GM19395 (cell line): ENCODE results near the gene IMMT.
"Not testable (repeated sequence)": the region's sequence is repeated elsewhere in the genome, so short reads cannot be mapped to it uniquely, and the experiment has no call there.

ENCODE experiments used
- ATAC-seq: cut with Tn5 transposase; IDR thresholded peaks from one replicate; pipeline ENCODE4 v1.9.1; 2021; ENCODE audit warnings: mild to moderate bottlenecking, moderate library complexity; ENCODE audit not compliant: unreplicated experiment

IMMT gene

GRCh38 chr2:86202336-86202692, 7.1 kb upstream of the IMMT start:
- ATAC-seq = no peak

GRCh38 chr2:86201671-86202335, 6.5 kb upstream of the IMMT start:
- ATAC-seq = no peak

- not testable (repeated sequence) for ATAC-seq
Observed at GRCh38 chr2:86200564-86200963, 5.3 kb upstream of the IMMT start.

GRCh38 chr2:86199834-86200177, 4.5 kb upstream of the IMMT start:
- ATAC-seq = no peak

- ATAC-seq = peak; percentile 0
Observed at GRCh38 chr2:86195808-86196387, 636 bp upstream of the IMMT start.

- ATAC-seq = no peak
Observed at GRCh38 chr2:86194751-86195054, 559 bp downstream of the IMMT start.

GRCh38 chr2:86193901-86194567, 1.2 kb downstream of the IMMT start:
- ATAC-seq = no peak

GRCh38 chr2:86189782-86190416, 5.4 kb downstream of the IMMT start:
- no peak for ATAC-seq

- no peak for ATAC-seq
Observed at GRCh38 chr2:86186431-86186830, 8.8 kb downstream of the IMMT start.

- ATAC-seq = no peak
Observed at GRCh38 chr2:86185517-86186212, 9.6 kb downstream of the IMMT start.

- ATAC-seq = no peak
Observed at GRCh38 chr2:86176597-86176996, 18.7 kb downstream of the IMMT start.

GRCh38 chr2:86175828-86176227, 19.4 kb downstream of the IMMT start:
- no peak for ATAC-seq

GRCh38 chr2:86174445-86174844, 20.8 kb downstream of the IMMT start:
- ATAC-seq = no peak

- ATAC-seq = no peak
Observed at GRCh38 chr2:86172610-86173009, 22.7 kb downstream of the IMMT start.

- no peak for ATAC-seq
Observed at GRCh38 chr2:86171295-86171694, 24.0 kb downstream of the IMMT start.

- ATAC-seq = no peak
Observed at GRCh38 chr2:86170449-86170848, 24.8 kb downstream of the IMMT start.

GRCh38 chr2:86160156-86160952, 34.9 kb downstream of the IMMT start:
- ATAC-seq = no peak

GRCh38 chr2:86158286-86158685, 37.0 kb downstream of the IMMT start:
- no peak for ATAC-seq

- no peak for ATAC-seq
Observed at GRCh38 chr2:86157009-86157556, 38.2 kb downstream of the IMMT start.

GRCh38 chr2:86150502-86150901, 44.8 kb downstream of the IMMT start:
- ATAC-seq = no peak

- no peak for ATAC-seq
Observed at GRCh38 chr2:86147793-86148192, 47.5 kb downstream of the IMMT start.
